NCI-H2107 treated with DMSO at 0.1 percent for 48 hours (cell line): ENCODE results near the gene FBXO9.
"Not testable (repeated sequence)": the region's sequence is repeated elsewhere in the genome, so short reads cannot be mapped to it uniquely, and the experiment has no call there.

Experiments used
- DNase-seq: peaks from one replicate; lab custom pipeline; 2025; ENCODE audit not compliant: unreplicated experiment; lab: John Stamatoyannopoulos, UW

FBXO9 gene

DNA sequence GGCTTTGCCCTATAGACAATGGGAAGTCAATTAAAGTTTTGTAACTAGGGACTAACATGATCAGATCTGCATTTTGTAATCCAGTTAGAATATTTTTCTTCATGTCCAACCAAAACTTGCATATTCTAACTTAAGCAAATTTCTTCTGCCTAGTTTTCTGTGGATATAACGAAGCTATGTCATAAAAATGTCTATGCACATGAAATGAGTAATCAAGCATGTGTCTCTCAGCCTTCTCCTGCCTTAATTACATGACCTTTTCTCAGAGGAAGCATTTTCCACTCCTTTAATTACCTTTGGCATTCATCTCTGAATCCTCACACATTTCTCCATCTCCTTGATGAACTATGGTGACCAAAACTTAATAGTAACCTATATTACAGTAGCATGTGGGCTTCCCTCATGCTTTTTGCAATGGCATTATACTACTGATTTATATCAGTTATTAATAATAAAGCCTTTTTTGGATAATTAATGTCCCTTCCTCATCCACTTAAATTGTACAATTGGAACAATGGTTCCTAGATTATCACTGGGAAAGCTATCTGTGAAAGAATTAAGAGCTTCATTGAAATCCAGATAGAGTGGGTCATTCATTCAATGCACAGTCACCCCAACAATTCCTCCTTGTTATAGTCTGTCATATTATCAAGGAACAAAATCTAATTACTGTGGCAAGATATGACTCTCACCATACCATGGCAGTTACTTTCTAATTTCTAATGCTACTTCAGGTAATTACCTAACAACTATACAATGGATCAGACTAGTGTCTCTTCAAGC, 19.1 kb upstream of the FBXO9 start:
- DNase-seq = no peak

DNA sequence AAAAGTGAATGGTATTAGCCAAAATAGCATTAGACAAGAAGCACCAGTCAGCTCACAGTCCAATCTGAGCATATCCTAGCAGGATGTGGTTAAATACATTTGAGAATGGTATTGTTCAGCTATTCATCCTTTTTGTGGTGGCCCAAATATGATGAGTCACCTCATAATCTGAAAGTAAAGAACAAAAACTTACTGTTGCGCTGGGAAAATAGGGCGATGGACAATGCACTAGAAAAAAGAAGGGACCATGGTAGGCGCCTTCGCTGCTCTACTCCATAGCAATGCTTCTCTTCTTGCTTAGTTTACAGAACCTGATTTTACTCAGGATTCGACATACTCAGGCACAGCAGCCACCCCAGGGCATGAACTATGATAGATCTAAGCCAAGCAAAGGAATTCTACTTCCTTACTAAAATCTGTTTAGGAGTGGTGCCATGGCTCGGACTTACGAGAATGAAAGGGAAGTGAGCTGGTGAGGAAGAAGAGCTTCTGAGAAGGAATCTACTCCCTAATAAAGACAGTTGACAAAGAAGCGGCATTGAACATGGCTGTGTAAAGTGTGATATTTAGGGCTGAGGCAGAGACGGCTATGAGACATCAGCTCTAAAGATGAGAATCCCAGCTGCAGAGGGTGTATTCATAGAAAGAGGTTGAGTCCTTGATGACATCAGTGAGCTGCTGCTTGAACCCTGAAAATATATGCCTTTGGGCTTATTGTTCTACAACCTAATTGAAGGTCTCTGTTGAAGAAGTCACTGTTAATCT, 16.6 kb upstream of the FBXO9 start:
- no peak for DNase-seq

DNA sequence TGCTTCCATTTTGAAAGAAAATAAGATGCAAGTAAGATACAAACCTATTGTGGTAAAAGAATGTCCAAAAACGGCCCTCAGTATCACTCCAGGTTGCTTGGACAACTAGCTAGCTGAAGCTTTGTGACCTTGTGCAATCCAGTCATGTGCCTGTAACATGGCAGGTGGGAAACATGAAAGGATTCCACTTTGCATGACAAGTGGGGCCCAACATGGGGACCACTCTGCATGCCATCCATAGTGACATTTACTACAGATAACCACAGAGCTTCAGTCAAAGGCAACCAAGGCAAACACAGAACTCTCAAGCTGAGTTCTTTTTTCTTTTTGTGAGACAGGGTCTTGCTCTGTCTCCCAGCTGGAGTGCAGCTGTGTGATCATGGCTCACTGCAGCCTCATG, 15.8 kb upstream of the FBXO9 start:
- no peak for DNase-seq

GRCh38 chr6:53052152-53052551, 13.1 kb upstream of the FBXO9 start:
- not testable (repeated sequence) for DNase-seq

GRCh38 chr6:53054532-53054931, 10.7 kb upstream of the FBXO9 start:
- no peak for DNase-seq

- no peak for DNase-seq
Measured at GRCh38 chr6:53055873-53056272, 9.3 kb upstream of the FBXO9 start.

DNA sequence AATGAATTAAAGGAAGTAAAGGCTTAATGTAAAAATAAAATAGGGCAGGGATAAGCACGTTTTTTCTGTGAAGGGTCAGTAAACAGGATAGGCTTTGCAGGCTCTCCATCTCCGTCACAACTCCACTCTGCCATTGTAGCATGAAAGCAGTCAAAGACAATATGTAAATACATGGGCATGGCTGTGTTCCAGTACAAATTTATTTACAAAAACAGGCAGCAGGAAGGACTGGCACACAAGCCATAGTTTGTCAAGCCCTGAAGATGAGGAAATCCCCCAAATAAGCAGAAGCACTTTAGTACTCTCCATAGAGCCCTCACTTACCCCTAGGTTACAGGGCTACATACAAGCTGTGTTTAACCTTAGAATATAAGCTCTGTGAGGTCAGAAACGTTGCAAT, 8.9 kb upstream of the FBXO9 start:
- no peak for DNase-seq

DNA sequence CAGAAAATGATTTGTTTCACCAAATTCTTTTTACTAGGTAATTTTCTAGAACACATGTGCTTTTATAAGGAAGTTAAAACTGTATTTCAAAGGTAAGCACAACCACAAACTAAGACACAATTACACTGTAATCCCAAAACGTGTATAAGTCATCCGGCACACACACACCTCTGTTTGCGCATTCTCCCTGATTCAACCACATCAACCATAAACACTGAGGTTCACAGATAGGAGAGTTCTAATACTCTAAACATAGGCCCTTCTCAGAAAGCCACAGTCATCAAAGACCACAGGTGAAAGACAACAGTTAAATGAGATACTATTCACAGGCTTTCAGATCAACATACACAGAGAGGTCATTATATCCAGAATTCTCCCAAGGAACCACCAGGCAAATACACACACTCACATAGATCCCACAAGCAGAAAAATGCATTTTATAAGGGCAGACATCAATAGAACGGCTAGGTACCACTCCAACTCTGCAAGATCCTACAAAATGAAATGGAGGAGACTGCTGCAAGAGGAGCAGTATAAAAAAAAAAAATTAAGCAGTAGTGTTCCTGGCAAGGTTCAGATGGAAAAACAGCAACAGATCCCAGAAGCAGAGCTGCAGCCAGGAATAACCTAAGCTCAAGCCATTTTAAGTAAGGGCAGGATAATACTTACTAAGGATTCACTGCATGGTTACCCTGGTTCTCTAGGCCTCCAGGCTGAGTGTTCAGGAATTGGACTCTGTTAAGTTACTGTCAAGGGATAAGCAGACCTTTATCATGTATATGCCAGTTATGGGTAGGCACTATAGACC, 6.6 kb upstream of the FBXO9 start:
- DNase-seq = no peak

DNA sequence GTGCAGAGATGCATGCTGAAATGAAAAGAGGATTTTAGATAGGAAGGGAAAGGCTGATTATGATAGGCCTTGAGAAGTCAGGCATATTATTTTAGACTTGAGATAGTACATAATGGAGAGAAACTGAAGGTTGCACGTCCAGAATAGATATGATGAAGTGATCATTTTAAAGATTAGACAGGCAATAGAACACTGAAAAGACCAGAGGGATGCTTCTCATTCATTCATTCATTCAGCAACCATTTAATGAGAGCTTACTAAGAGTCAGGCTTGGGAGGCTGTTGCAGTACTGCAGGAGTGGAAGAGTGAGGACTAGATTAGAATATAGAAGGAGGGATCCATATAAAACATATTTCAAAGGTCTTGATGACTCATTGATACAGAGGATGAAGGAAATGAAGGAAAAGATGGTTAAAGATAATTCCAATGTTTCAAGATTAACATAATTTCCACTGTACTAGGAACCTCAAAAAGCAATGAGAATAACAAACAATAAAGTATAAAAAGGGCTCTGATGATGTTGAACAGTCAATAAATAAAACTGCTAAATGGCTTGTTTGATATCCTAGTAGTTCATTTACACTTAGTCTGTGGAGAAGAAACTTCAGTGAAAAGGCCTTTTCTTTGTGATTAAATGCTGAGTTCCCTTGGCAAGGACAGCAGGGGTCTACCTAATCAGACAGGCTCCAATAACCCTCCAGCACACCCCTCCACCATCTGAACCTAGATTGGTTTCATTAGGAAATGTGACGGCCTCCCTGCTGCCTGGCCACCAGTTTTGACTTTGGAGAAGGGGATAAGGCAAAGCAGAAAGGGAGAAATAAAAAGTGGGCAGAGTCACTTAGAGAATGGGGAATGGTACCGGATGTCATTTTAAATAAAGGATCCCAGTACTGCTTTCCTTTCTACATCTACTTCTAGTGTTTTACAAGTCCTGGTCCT, 5.3 kb upstream of the FBXO9 start:
- no peak for DNase-seq

GRCh38 chr6:53062169-53062539, 3.0 kb upstream of the FBXO9 start:
- no peak for DNase-seq

DNA sequence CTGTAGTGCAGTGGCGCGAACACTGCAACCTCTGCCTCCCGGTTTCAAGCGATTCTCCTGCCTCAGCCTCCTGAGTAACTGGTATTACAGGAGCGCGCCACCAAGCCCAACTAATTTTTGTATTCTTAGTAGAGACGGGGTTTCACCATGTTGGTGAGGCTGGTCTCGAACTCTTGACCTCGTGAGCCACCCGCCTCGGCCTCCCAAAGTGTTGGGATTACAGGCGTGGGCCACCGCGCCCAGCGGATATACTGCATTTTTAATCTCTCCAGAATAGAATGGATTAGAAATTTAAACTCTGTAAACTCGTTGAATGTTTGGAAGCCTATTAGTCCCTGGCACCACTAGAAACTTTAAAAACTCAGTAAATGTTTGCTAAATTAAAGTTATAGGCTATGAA, 949 bp upstream of the FBXO9 start:
- DNase-seq = not testable (repeated sequence)

- peak; percentile 88 for DNase-seq
Measured at GRCh38 chr6:53064726-53065265, 408 bp upstream of the FBXO9 start.

- no peak for DNase-seq
Measured at GRCh38 chr6:53066077-53066417, 843 bp downstream of the FBXO9 start.

DNA sequence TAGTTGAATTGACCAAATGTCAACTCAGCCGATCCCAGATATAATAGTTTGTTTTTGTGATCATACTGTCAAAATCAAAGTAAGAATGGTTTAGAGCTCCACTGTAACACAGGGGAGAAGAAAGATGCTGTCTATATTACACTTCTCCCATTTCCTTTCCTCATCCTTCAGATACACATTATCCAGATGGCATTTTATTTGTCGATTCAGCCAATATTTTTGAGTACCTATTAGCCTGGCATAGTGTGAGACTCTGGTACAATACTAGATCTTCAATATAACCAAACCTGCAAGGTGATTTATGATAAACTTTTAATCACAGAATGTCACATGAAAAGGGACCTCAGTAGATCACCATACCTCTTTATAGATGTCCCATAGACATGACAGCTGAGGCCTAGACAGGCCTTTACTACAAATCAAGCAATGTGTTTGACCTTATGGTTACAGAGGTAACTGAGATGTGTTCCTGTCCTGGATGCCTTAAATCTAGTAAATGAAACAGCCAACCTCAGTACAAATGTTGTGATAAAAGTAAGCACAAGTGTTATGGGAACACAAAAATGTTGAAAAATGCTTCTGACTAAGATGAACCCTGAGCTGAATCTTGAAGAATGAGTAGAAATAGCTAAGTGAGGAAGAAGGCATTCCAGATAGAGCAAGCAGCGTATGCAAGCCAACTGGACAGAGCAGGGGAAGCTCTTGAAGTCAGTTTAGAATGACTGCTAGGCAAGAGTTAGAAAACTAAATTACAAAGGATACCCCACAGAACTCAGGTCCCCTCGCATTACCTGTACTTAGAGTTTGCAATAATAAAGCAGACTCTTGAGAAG, 1.9 kb downstream of the FBXO9 start:
- no peak for DNase-seq

DNA sequence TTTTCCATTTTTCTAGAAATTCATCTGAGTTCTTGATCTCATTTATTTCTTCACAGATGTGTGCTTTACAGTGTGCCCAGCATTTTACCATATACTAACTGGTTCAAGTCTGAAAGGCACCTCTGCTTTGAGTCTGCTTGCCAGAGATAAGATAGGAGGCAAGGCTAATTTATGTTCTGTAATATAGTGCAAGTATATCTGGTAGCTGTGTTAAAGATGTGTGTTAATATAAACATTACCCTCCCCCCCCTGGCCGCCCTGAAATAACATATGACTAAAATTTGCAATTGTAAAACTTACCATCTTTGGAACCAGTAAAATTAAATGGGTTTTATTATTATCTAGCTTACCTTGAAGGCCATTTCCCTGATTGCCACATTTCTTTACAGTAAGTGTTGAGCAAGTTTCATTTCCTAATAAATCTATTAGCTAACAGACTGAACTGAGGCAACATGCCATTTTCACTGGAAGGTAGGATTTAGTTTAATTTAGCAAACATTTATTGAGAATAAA, 2.7 kb downstream of the FBXO9 start:
- no peak for DNase-seq

DNA sequence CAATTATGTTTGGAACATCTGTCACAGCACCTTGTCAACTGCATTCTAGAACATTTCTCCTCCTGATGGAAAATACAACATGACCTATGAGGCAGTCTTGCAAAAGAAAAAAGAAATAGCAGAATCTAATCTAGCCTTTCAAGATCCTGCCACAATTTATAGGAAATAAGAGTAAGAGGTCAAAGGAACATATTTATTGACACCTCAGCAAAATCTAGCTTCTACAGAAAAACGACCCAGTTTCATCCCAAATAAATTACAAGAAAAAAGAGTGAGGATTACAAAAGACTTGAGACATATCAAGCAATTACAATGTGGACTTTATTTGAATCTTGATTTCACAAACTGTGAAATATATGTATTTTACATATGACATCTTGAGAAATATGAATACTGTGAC, 4.2 kb downstream of the FBXO9 start:
- DNase-seq = no peak

- no peak for DNase-seq
Measured at GRCh38 chr6:53070806-53071205, 5.6 kb downstream of the FBXO9 start.

DNA sequence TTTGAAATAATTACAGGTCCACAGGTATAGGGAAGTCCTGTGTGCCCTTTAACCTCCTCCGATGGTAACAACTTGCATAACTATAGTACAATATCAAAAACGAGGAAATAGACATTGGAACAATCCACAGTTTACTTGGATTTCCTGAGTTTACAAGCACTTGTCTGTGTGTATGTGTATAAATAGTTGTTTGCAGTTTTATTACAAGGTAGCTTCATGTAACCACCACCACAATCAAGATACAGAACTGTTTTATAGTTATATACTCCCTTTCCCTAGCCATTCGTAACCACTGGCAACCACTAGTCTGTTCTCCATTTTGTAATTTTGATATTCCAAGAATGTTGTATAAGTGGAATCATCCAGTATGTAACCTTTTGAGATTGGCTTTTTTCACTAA, 9.1 kb downstream of the FBXO9 start:
- DNase-seq = no peak

DNA sequence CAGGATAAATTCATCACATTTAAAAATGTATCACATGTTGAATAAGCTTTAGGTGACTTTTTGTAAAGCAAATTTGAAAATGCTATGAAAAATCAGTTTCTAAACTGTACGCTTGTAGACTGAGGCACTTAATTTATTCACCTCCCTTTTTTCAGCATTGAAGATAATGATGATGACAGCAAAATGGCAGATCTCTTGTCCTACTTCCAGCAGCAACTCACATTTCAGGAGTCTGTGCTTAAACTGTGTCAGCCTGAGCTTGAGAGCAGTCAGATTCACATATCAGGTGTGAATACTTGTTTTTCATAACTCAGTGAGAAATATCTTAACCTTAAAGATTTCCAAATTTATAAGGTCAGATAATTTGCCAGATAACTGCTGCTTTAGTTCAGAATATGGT, 15.6 kb downstream of the FBXO9 start:
- DNase-seq = no peak
